Stomach (tissue), 9 donors: Measurements from ENCODE around the gene VGLL1. TPM values are rescaled to one million over a fixed set of nuclear protein-coding genes. Genes with fewer than 3 reads are reported as not detected.

Experiments
- DNase-seq, 2 donors: peaks; one replicate each; pipeline versions ENCODE4 v3.0.0 to v3.0.0-alpha.2; 2013 to 2019
- H3K27ac ChIP-seq, 5 donors: fragments of 200-600 bp in 4 of 5; sonication (generic) in 4 of 5; one replicate each; pipeline ENCODE4 v1.5.1; 2013 to 2019; ENCODE audit warnings: mild to moderate bottlenecking in 1 of 5, moderate library complexity in 1 of 5
- H3K27me3 ChIP-seq, 3 donors: fragments of 200-600 bp; sonication (generic); one replicate each; pipeline ENCODE4 v1.5.1; 2017 to 2019; ENCODE audit warnings: mixed run types in 1 of 3
- H3K36me3 ChIP-seq, 4 donors: fragments of 200-600 bp; sonication (generic); 1 replicate in 3 of 4; 2 replicates in 1 of 4; pipeline ENCODE4 v1.5.1; 2016 to 2019
- H3K4me1 ChIP-seq, 4 donors: fragments of 200-600 bp; sonication (generic); one replicate each; pipeline ENCODE4 v1.5.1; 2016 to 2019
- H3K4me3 ChIP-seq, 4 donors: fragments of 200-600 bp; sonication (generic) in 3 of 4; one replicate each; pipeline ENCODE4 v1.5.1; 2016 to 2019; ENCODE audit warnings: mild to moderate bottlenecking in 1 of 4
- H3K9me3 ChIP-seq, 4 donors: fragments of 200-600 bp; sonication (generic); one replicate each; pipeline ENCODE4 v1.5.1; 2016 to 2019
- CTCF ChIP-seq, 7 experiments: fragments of 450-650 bp in 4 of 7; fragments of 200-600 bp in 3 of 7; sonication (generic) in 3 of 7; IDR thresholded peaks; one replicate each; pipeline ENCODE4 v1.5.1; 2016 to 2019; ENCODE audit warnings: antibody characterized with exemption in 7 of 7, control low read depth in 2 of 7, mild to moderate bottlenecking in 1 of 7
- EP300 ChIP-seq: sonication (generic); formaldehyde crosslinking; IDR thresholded peaks from one replicate; pipeline ENCODE4 v1.6.1; 2017; ENCODE audit warnings: antibody characterized with exemption
- POLR2A ChIP-seq, 4 donors: fragments of 450-650 bp; IDR thresholded peaks; one replicate each; pipeline ENCODE4 v1.6.1; 2016; ENCODE audit warnings: antibody characterized with exemption in 4 of 4, control low read depth in 2 of 4, mild to moderate bottlenecking in 1 of 4, moderate library complexity in 1 of 4
- POLR2AphosphoS5 ChIP-seq, 3 donors: sonication (generic); formaldehyde crosslinking; IDR thresholded peaks; one replicate each; pipeline ENCODE4 v1.6.1; 2016; ENCODE audit warnings: antibody characterized with exemption in 3 of 3
- WGBS, 5 donors: extraction: QIAGEN DNeasy Blood & Tissue Kit in 3 of 5; methylation state at CpG; one replicate each; pipeline versions ENCODE4 v1.1.5 to v1.1.7; 2013 to 2018; 5-methylcytosine and 5-hydroxymethylcytosine counted together
- intact Hi-C: fragments of 100-400 bp; cut with DNase I; formaldehyde crosslinking; loops from one replicate; pipeline ENCODE4 v1.15.1; 2023; ENCODE audit warnings: low total_unique reads
- polyA plus RNA-seq, 3 donors: library from polyadenylated mRNA; stranded (reverse); fragments of 200-250 nt; gene quantifications; one replicate each; pipeline ENCODE4 v1.2.3, GENCODE V29; 2013
- total RNA-seq, 5 donors: library from RNA; depleted of rRNA; stranded (reverse); fragments of >200 nt; gene quantifications; one replicate each; pipeline versions ENCODE4 v1.1.0 to v1.2.3, GENCODE V29; 2014 to 2016
- donor health status: healthy with polysubstance abuse.
- donor health status: Bipolar disorder and iron deficiency.
- donor health status: healthy.

The VGLL1 gene
- total and polyA plus RNA-seq, 8 donors, result 0.43 to 7.7 (median 1.2) TPM; not detected in 5

- no peaks in the 10 kb centered on the region for H3K36me3 ChIP-seq
- H3K4me3 ChIP-seq, result no peak overlapping the region
- H3K27me3 ChIP-seq, result peaks cover 0 to 6% (median 0%) of the 10 kb centered on the region in 3 donors
- no peak for DNase-seq
- no peaks in the 10 kb centered on the region for H3K9me3 ChIP-seq
- peaks cover 0 to 17% (median 11%) of the 10 kb centered on the region in 4 donors for H3K4me1 ChIP-seq
- TF ChIP-seq POLR2A (IDR thresholded peaks at IDR 0.05) (no peak), EP300 (no peak), POLR2AphosphoS5 (IDR thresholded peaks at IDR 0.05) (no peak), CTCF (IDR thresholded peaks at IDR 0.05) (no peak)
- intact Hi-C loops, result no loop called here
- no peak overlapping the region for H3K27ac ChIP-seq
These were observed 8.2 kb upstream of the VGLL1 start for GRCh38 chrX:136523770-136524169.

GRCh38 chrX:136525738-136526606 is 6.0 kb upstream of the VGLL1 start:
- peak overlapping the region in 3 of 5 donors; percentile 31 to 70 (median 63) for H3K27ac ChIP-seq
- no peaks in the 10 kb centered on the region for H3K36me3 ChIP-seq
- peak; percentile 76 to 93 for DNase-seq
- no peaks in the 10 kb centered on the region for H3K27me3 ChIP-seq
- H3K4me1 ChIP-seq, result peaks cover 0 to 17% (median 11%) of the 10 kb centered on the region in 4 donors
- H3K4me3 ChIP-seq, result no peak overlapping the region
- intact Hi-C loops, result no loop called here
- H3K9me3 ChIP-seq, result no peaks in the 10 kb centered on the region
- no peak for TF ChIP-seq CTCF (IDR thresholded peaks at IDR 0.05)
- peak in 1 of 3 donors; percentile 17 for TF ChIP-seq POLR2AphosphoS5 (IDR thresholded peaks at IDR 0.05)
- 10 to 24% (median 15%) methylated on average over 2 of the region's 2 CpGs for WGBS, 5 donors

- TF ChIP-seq POLR2AphosphoS5 (IDR thresholded peaks at IDR 0.05) (no peak), EP300 (no peak), CTCF (IDR thresholded peaks at IDR 0.05) (no peak), POLR2A (IDR thresholded peaks at IDR 0.05) (no peak)
- Histone ChIP-seq H3K27me3 (peaks cover 0 to 3% (median 0%) of the 10 kb centered on the region in 3 donors), H3K9me3 (no peaks in the 10 kb centered on the region), H3K4me1 (peaks cover 0 to 17% (median 11%) of the 10 kb centered on the region in 4 donors), H3K27ac (no peak overlapping the region), H3K4me3 (no peak overlapping the region), H3K36me3 (no peaks in the 10 kb centered on the region)
- intact Hi-C loops, result no loop called here
- DNase-seq, result no peak
- 64 to 88% (median 73%) methylated on average over 8 of the region's 8 CpGs for WGBS, 5 donors
These were observed 3.2 kb upstream of the VGLL1 start for GRCh38 chrX:136528645-136529315.

- TF ChIP-seq POLR2AphosphoS5 (IDR thresholded peaks at IDR 0.05), result no peak
- no peak for TF ChIP-seq CTCF (IDR thresholded peaks at IDR 0.05)
- TF ChIP-seq EP300, result no peak
- no peak for DNase-seq
- Histone ChIP-seq H3K4me1 (peaks cover 0 to 17% (median 11%) of the 10 kb centered on the region in 4 donors), H3K27me3 (peaks cover 0 to 3% (median 0%) of the 10 kb centered on the region in 3 donors), H3K9me3 (no peaks in the 10 kb centered on the region), H3K36me3 (no peaks in the 10 kb centered on the region), H3K27ac (no peak overlapping the region), H3K4me3 (no peak overlapping the region)
- WGBS, 5 donors, result 39 to 63% (median 50%) methylated on average over 2 of the region's 2 CpGs
- intact Hi-C loops, result no loop called here
These were observed 2.2 kb upstream of the VGLL1 start for GRCh38 chrX:136529795-136530194.
